DMS79 (cell line): ENCODE data around the gene SPSB3.
A peak's percentile ranks its signal among the peaks of the same experiment; 100 is the strongest.

Experiments
- DNase-seq: peaks from one replicate; lab custom pipeline; 2025; lab: John Stamatoyannopoulos, UW

SPSB3 gene

DNA sequence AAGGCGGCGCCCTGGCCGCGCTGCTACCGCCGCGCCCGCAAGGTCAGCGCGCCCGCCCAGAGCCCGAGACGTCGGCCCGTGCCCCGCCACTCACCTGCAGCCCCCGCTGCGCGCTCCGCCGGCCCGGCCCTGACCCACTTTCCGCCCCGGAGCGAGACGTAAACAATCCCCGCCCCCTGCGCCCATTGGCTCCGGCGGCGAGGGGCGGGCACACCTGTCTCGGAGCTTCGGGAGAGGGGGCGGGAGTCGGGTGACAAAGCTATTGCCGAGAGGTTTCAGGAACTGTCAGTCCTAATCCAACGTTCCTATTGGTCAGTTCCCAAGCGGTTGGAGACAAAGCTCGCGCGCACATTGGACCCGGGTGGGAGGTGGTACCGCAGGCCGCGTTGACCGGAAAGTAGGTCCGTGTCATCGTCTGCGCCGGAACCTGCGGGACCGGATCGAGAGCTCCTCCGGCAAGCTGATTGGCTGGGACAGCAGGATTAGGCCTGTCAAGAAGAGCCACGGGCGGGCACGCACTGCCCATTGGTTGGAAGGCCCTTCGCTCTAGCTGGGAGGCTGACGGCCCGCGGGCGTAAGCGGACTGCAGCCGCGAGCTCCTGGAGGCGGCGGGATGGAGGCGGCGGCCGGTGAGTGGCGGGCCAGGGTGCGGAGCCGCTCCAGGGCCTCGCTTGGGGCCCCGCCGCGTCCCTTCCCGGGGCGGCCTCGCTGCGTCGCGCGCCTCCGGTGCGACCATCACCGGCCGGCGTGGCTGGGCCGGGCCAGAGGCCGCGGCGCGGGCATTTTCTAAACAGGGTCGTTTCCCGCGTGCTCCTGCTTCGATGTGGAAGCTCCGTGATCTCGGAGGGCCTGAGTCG, at the start of gene SPSB3, which contains the start of gene NUBP2:
Gene SPSB3 (minus strand): TSS at position 164 of the 857 bp plus-strand sequence. CDS start 1,088 bp downstream, outside the sequence.
Gene NUBP2 (plus strand): TSS at position 553 of the 857 bp plus-strand sequence. CDS start 61 bp downstream, at position 614.
- DNase-seq = peak; percentile 99

DNA sequence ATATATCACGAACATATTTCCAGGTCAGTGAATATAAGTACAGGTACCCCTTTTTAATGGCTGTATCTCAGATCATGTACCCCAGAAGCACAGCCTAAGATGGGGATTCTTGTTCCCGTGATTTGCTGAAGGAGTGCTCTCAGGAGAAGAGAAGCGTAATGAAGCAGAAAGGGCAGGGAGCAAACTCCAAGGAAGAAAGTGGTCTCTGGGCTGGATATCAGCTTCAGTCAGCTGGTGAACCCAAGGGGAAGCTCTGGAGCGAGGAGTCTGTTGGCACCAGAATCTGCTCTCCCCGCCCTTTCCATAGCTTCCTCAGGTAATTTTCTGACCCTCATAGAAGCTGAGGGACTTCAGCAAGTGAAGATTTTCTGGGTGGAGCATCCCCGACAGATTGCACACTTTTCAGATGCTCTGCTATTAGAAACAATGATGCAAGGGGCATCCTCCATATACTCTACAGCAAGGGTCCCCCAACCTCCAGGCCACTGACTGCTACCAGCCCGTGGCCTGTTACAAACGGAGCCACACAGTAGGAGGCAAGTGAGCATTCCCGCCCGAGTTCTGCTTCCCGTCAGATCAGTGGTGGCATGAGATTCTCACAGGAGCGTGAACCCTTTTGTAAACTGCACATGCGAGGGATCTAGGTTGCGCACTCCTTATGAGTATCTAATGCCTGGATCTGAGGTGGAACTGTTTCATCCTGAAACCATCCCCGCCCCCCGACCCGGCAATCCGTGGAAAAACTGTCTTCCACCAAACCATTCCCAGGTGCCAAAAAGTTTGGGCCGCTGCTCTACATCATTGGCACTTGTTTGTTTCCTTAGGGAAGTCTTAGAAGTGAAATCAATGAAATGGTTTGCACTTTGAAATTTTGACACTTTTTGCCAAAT, 49.1 kb upstream of the SPSB3 start:
- no peak for DNase-seq

DNA sequence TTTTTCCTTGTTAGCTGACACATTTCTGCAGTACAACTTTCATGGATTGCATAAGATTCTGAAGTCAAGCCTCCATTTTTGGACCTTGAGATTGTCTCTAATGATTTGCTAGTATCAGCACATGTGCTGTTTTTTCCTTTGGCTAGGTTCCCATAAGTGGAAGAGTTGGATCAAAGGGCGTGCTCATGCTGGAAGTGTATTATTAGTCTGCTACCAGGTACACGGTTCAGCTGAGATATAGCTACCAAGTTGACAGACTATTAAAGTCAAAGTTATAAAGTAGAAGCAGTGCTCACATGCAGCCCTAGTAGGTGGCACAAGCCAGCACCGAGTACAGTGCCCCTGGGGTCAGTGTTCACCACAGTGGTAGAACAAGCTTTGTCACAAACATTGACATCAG, 47.8 kb upstream of the SPSB3 start:
- no peak for DNase-seq

DNA sequence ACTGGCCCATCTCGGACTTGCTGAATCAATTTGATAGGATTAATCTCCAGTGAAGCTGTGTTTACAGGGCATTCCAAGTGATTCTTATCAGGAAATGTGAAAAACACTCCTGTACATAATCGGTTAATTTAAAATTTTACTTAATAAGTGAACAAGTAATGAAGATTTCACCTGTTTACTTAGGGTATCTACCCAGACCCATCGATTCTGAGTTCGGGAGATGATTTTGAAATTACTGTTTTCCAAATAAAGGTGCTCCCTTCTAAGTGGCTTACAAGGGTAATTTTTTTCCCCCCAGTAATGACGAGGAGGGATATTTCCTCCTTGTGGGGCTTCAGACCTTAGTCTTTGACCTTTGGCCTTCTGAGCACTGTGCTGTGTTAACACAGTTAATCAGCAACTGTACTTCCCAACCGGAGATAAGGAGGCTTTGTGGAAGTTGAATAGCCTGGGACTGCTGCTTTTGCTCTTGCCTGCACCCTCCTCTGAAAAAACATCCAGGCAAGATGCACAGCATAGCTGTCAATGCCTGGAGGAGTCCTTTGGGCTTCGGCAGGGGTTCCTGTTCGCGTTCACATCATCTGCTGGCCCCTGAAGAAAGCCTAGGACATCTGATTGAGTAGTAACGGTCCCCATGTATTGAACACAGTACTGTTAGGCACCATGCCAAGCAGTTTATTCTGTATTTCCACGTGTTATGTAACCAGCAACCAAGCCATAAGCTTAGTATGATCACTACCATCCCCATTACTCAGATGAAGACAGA, 46.5 kb upstream of the SPSB3 start:
- no peak for DNase-seq

DNA sequence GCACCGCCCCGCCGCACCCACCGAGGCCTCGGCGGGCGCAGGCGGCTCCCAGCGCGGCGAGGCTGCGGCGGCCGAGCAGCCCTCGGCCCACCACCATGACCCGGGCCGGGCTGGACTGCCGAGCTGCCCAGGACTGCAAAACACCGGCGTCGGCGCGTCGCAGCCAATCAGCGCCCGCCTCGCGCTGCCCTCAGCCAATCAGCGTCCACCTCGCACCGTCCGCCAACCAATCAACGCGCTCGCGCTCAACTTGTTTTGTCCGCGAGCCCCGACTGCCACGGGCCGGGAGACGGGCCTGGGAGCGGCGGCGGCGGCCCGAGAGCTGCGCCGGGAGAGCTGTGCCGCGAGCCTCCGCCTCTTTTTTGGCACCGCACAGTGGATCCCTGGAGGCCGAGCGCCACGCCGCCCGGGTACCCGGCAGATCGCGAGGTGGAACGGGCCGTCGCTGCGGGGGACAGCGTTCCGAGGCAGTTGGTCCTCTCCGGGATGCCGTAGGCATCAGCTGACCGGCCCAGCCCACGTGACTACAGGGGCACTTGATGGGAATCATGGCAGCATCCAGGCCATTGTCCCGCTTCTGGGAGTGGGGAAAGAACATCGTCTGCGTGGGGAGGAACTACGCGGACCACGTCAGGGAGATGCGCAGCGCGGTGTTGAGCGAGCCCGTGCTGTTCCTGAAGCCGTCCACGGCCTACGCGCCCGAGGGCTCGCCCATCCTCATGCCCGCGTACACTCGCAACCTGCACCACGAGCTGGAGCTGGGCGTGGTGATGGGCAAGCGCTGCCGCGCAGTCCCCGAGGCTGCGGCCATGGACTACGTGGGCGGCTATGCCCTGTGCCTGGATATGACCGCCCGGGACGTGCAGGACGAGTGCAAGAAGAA, 44.6 kb upstream of the SPSB3 start, which contains the start of the genes FAHD1 and HAGH:
Gene FAHD1 (plus strand): TSS at position 516 of the 883 bp plus-strand sequence. CDS start 33 bp downstream, at position 549.
Gene HAGH (minus strand): TSS at position 135 of the 883 bp plus-strand sequence. CDS start 38 bp downstream, at position 97.
- DNase-seq = peak; percentile 70

DNA sequence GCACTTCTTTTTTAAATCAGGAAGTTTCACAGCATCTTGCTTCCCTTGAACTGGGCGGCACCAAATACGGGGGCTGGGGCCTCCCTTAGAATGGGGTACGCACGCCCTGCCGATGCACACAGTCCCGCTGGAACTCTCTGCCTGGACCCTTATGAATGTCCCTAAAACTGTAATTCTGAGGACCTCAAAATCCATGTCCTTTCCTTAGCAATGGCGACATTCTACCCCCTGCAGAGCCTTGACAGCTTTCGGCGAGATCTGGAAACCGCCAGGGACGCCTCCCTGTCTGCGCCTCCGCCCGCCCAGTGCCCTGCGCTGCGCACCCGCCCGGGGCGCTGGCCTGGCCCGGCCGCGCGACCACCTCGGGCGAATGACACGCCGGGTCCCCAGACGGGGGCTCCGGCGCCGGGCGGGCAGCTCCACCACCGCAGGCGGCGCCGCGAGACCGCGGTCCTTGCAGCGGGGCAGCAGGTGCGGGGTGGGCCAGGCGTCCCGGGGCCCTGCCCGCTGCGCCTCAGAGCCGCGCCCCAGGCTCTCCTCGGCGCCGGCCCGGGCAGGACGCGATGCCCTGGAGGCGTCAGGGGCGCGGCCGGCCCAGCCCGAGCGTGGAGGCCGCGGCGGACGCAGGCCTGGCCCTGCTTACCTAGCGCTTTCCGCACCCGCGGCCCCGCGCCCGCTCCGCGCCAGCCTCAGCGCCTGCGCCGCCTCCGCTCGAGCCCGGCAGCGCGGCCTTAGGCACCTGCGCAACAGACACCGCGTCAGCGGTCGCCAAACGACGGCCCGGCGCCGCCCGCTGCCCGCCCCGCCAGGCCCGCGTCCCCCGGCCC, 43.7 kb upstream of the SPSB3 start:
- DNase-seq = no peak

DNA sequence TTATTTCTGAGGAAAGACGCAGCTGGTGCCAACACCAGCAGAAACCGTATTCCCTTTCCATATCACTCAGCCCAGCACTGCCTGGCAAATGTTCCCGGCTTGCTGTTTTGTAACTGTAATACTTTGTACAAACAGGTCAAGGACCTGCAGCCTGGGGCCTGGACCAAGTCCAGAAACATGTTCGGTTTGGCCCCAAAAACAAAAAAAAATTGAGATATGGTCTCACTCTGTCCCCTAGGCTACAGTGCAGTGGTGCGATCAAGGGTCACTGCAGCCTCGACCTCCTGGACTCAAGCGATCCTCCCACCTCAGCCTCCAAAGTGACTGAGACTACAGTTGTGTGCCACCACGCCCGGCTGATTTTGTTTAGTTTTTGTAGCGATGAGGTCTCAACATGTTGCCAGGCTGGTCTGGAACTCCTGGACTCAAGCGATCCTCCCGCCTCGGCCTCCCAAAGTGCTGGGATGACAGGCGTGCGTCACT, 43.1 kb upstream of the SPSB3 start:
- DNase-seq = no peak

DNA sequence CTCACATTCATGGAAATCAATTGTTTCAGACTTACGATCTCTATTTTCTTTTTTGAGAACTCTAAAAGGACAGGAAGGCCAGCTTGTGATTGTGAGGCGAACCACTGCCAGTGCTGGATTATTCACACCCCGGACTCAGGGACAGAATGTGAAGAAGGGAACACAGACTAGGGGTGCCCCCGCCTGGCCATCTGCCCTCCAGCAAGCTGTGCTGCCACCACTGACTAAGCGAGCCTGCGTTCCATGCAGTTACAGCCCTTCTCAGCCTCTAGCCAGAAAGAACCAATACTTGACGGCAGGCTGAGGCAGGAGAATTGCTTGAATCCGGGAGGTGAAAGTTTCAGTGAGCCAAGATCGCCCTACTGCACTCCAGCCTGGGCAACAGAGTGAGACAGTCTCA, 41.5 kb upstream of the SPSB3 start:
- DNase-seq = no peak

DNA sequence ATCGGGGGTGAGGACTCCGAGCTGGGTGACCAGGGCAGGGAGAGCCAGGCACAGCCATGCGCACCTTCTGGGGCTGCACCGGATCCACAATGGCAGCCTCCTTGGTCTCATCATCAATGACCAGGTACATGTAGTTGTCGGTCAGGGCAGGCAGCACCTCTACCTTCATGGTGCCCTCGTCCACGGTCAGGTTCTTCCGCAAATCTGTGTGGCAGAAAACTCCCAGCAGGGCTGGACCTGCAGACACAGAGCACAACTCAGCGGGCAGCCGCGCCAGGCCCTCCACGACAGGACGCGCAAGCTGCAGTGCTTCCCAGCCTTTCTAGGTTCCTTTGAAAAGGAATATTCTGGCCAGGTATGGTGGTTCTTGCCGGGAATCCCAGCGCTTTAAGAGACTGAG, 40.4 kb upstream of the SPSB3 start:
- no peak for DNase-seq

DNA sequence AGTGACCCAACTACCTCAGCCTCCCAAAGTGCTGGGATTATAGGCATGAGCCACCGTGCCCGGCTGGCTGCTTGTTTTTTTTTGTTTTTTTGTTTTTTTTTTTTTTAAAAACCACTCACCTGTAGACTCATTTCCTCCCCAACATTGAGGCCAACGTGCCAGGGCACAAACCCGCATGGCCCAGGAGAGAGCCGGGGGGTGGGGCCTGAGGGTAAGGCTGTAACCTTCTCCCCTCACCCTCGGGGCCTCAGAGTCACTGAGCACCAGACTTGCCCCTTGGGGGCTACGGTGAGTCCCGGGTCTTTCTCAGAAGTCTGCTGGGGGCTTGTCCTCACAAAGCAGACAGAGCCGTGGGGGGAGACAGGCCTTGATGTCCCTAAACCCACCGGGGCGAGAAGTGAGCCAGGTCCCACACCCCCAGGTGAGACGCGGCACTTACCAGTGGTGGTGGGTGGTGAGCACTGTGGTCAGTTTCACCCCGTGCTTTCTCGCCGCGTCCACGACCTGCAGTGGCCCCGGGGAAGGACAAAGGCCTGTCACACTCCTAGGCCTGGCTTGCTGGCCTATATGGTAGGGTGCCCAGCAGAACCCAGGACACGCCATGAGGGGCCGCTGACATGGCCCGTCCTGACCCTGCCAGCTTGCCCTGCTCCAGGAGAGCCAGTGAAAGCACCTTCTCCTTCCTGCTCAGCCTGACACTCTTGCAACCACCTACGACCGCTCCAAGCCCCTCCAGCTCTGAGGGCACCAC, 39.7 kb upstream of the SPSB3 start:
- DNase-seq = no peak

DNA sequence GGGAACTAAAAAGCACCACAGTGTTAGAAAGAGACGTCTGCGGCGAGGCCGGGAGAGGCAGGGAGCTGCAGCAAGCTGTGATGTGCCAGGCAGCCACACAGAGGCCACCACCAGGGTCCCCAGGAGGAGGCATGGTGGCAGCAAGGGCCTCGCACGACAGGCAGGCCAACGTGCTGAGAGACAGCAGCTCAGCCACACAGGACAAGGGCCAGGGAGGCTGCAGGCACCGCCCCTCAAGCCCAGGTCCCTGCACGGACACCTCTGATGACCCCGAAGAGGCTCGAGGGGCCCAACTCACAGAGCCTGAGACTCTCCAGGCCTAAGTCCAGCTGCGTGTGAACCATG, 38.5 kb upstream of the SPSB3 start:
- no peak for DNase-seq

DNA sequence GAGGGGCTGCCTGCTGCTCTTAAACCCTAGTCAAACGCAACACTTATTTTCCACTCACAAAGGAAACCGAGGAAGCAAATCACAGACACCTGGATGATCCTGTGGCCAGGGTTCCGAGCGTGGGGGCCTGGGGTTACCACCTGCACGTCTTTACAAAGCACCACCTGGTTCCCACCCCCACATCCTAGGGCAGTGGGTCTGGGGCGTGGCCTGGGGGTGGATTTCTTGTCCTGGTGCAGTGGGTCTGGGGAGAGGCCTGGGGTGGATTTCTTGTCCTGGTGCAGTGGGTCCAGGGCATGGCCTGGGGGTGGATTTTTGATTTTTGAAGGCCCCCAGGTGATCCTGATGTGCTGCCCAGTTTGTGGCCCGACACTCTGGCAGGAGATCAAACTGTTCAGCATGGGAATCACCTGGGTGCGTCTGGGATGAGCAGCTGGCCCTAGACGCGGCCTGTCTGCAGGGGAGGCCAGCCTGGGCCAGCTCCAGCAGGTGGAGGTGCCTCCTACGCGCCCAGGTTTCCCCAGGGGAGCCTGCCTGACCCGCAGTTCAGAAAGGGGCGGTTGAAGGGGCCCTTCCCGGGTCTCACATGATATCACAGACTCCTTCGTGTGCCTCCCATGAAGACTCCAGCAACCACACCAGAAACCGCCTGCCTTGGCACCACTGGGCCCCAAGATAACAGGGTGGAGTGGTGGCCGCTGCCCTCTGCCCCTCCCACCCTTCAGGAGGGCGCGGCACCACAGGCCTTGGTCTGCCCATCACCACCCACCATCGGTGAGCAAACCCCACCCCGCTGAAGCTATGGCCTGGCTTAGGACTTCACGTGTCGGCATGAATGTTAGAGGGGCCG, 38.0 kb upstream of the SPSB3 start:
- no peak for DNase-seq

DNA sequence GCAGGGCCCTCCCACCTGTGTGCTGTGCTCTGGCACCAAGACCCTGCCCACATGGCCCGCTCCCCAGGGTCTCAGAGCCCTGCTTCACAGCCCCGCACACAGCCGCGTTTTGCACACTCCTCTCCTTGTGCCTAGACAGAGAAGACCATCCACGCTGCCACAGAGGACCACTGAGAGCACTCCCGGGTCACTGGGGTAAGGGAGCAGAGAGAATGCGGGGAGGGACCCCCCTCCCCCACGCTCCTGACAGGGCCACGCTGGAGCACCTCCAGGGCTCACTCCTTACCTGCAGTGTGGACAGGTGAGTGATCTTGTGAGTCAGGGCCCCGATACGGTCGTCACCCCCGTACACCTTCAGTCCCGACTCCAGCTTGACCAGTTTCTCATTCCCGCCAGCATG, 37.2 kb upstream of the SPSB3 start:
- DNase-seq = no peak

DNA sequence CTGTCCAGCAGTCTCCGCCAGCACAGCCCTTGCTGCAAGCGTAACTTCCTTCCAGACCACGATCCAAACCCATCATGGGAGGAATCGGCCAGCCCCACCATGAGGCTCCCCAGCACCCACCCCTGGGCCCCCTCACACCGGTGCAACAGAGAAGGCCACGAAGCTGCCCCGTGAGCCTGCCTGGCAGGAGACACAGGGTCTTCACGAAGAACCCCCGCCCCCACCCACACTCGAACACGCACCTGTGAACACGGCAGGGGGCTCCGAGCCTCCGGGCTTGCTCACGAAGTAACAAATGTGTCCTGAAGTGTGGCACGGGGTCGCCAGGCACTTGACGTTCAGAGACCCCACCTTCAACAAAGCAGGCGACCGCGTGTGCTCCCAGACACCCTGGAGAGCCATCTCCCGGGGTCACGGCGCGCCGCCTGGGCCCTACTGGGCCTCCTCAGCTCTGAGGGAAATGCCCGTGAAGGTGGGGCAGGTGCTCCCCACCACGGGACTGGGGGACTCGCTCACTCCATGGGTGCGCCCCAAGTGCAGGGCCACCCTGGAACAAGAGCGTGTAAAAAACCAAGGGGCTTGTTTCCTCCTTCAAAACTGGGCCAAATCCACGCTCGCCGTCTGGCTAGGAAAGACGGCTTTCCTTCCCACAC, 36.6 kb upstream of the SPSB3 start:
- no peak for DNase-seq

DNA sequence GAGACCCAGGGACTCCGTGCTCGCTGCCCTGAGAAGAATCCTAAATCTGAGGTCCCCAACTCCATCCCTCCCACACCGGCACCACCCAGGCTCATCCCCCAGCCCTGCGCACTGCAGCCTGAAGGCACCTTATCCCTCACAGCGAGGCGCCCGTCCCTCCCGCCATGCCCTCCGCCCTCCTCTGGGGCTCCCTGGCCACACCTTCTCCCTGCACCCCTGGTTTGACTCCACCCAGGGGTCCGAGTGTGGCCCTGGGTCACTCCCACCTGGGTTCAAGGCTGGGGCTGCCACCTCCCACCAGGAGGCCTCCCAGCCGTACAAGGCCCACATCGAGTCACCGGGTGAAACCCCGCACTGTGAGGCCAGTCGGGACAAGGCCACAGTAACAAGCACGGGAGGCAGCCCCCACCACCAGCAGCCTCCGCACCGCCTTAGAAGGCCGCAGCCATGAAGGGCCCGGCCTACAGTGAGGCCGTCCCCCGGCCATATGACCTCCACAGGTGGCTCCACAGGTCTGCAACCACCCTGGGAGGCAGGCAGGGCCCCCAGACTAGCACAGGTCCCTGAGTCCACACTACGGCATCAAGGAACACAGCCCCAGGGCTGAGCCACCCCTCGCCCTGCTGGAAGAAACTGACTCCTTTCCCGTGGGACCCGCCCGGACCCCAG, 36.0 kb upstream of the SPSB3 start:
- no peak for DNase-seq

DNA sequence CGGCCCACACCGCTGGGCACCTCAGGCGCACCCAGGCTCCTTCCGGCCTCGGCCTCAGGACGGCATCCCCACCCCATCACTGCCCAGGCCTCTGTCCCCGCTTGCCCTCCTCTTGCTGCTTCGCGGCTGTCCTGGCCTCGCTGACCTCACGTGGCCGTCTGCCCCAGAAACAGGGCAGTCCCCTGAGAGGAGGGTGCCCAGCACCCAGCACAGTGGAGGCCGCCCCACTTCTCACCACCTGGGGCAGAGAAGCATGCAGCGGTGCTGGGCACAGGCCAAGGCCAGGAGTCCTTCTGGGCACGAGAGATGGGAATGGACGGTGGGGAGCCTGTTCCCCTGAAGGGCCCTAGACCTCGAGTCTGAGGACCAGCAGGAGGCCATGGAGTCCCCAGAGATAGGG, 35.3 kb upstream of the SPSB3 start:
- no peak for DNase-seq

DNA sequence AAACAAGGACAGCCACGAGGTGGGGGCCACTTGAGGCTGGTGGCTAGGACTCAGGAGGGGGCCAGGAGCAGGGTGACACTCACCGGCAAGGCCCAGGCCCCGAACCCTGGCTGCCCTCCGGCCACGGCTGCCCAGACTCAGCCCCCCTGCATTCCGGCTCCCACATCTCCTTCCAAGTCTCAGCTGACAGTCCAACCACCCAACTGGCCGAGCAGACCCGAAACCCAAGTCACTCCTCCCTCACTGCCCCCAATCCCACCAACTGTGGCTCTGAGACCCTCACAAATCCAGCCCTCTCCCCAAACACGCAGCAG, 34.9 kb upstream of the SPSB3 start:
- no peak for DNase-seq
